Heart left ventricle (tissue), 16 donors: ENCODE data around the gene CCDC63. TPM values are rescaled to one million over a fixed set of nuclear protein-coding genes. Genes with fewer than 3 reads are reported as not detected.
"Not testable (repeated sequence)": the region's sequence is repeated elsewhere in the genome, so short reads cannot be mapped to it uniquely, and the experiment has no call there.

ENCODE experiments used
- ATAC-seq, 4 donors: fragments of 200-7000 bp; cut with Tn5 transposase; one replicate each; pipeline ENCODE4 v1.9.1; 2020 to 2022; ENCODE audit warnings: moderate library complexity in 4 of 4, mild to moderate bottlenecking in 3 of 4, moderate number of reproducible peaks in 1 of 4
- DNase-seq, 5 donors: peaks; one replicate each; pipeline ENCODE4 v3.0.0-alpha.2; 2020
- H3K27ac ChIP-seq, 12 donors: fragments of 200-600 bp; sonication (generic) in 4 of 12; one replicate each; pipeline versions ENCODE4 v1.5.0 to v1.8.0; 2016 to 2022; ENCODE audit warnings: mild to moderate bottlenecking in 2 of 12
- H3K27me3 ChIP-seq, 9 donors: fragments of 200-600 bp; sonication (generic) in 2 of 9; one replicate each; pipeline versions ENCODE4 v1.5.1 to v1.8.0; 2016 to 2022; ENCODE audit warnings: mild to moderate bottlenecking in 3 of 9
- H3K36me3 ChIP-seq, 9 donors: fragments of 200-600 bp; sonication (generic) in 2 of 9; one replicate each; pipeline versions ENCODE4 v1.5.0 to v1.8.0; 2018 to 2022; ENCODE audit warnings: mild to moderate bottlenecking in 2 of 9
- H3K4me1 ChIP-seq, 12 donors: fragments of 200-600 bp; sonication (generic) in 4 of 12; one replicate each; pipeline versions ENCODE4 v1.5.0 to v1.8.0; 2016 to 2022; ENCODE audit warnings: mild to moderate bottlenecking in 3 of 12
- H3K4me3 ChIP-seq, 12 donors: fragments of 200-600 bp; sonication (generic) in 4 of 12; one replicate each; pipeline versions ENCODE4 v1.5.0 to v1.8.0; 2017 to 2022; ENCODE audit warnings: mild to moderate bottlenecking in 9 of 12, moderate library complexity in 4 of 12
- H3K9me3 ChIP-seq, 12 donors: fragments of 200-600 bp; sonication (generic) in 4 of 12; one replicate each; pipeline versions ENCODE4 v1.5.0 to v1.8.0; 2016 to 2022; ENCODE audit warnings: mild to moderate bottlenecking in 1 of 12
- CTCF ChIP-seq, 12 donors: fragments of 200-600 bp; sonication (generic) in 4 of 12; IDR thresholded peaks; one replicate each; pipeline versions ENCODE4 v1.5.0 to v1.8.0; 2018 to 2022; ENCODE audit warnings: antibody characterized with exemption in 12 of 12, mild to moderate bottlenecking in 5 of 12
- POLR2A ChIP-seq, 2 donors: fragments of 450-650 bp; IDR thresholded peaks; one replicate each; pipeline ENCODE4 v1.6.1; 2017; ENCODE audit warnings: antibody characterized with exemption in 2 of 2, mild to moderate bottlenecking in 2 of 2, moderate library complexity in 2 of 2
- WGBS, 4 donors: extraction: QIAGEN DNeasy Blood & Tissue Kit in 2 of 4; methylation state at CpG; one replicate each; pipeline versions ENCODE4 v1.1.5 to v1.1.7; 2013 to 2018; 5-methylcytosine and 5-hydroxymethylcytosine counted together
- intact Hi-C, 10 donors: fragments of 100-400 bp; cut with DNase I; formaldehyde crosslinking; loops; one replicate each; pipeline versions ENCODE4 v1.11.1 to v1.14.2; 2022
- polyA plus RNA-seq, 2 donors: library from polyadenylated mRNA; stranded (reverse); fragments of 200-250 nt; gene quantifications; one replicate each; pipeline ENCODE4 v1.2.3, GENCODE V29; 2013
- total RNA-seq, 9 donors: library from RNA; depleted of rRNA in 2 of 9; stranded (reverse); fragments of >200 nt in 2 of 9; fragmentation: NEBNext Ultra II Directional in 3 of 9; extraction: Animal tissue kit (Norgen Biotek cat#: 25700) in 3 of 9; gene quantifications; one replicate each; pipeline versions ENCODE4 v1.1.0 to v1.2.4, GENCODE V29; 2016 to 2023
- donor health status: ischemic (EF 13 %, LVEDD 7.1; RV severe dilation, severe dysfunction).
- donor health status: healthy with polysubstance abuse.
- donor health status: DM: no; HTN: yes; CAD: no.
- donor health status: DM: no; HTN: no; CAD: no.
- donor health status: ischemic (EF 25% LVEDD 6.9; RV normal size, moderate dysfunction).
- donor health status: ischemic (EF 25% LVEDD 5.7; RV mildly dilated, moderate dysfunction).
- donor health status: healthy.
- donor health status: DM: yes; HTN: yes; CAD: no.
- donor health status: ischemic (EF 35%, LVEDD 5.7; RV mildly dilated, moderate dysfunction).
- donor health status: nonischemic (EF 11% LVEDD 7.7; RV severe dilation, severe dysfunction).
- donor health status: DM: yes; HTN: yes; CAD: no.
- donor health status: PGD.
- donor health status: ischemic (EF 29% LVEDD 5.4; RV normal size, mild dysfunction).
- donor health status: nonischemic (EF 23%, LVEDD 6.1; RV moderate dilation, normal function).

Gene CCDC63
- total and polyA plus RNA-seq, 11 donors: not detected

- H3K36me3 ChIP-seq: no peaks in the 10 kb centered on the region
- no peak for ATAC-seq
- intact Hi-C loops: no loop called here
- H3K4me3 ChIP-seq: no peak overlapping the region
- 72 to 81% (median 75%) methylated on average over 5 of the region's 5 CpGs for WGBS, 4 donors
- peaks cover 0 to 14% (median 0%) of the 10 kb centered on the region in 9 donors for H3K27me3 ChIP-seq
- no peak for TF ChIP-seq CTCF (IDR thresholded peaks at IDR 0.05)
- no peak for TF ChIP-seq POLR2A (IDR thresholded peaks at IDR 0.05)
- H3K4me1 ChIP-seq: peaks cover 0 to 8% (median 0%) of the 10 kb centered on the region in 12 donors
- no peak overlapping the region for H3K27ac ChIP-seq
- H3K9me3 ChIP-seq: no peaks in the 10 kb centered on the region
- no peak for DNase-seq
Observed at GRCh38 chr12:110850762-110851161, 4.0 kb downstream of the CCDC63 start.

GRCh38 chr12:110853836-110854235 is 7.0 kb downstream of the CCDC63 start:
- ATAC-seq: no peak
- H3K36me3 ChIP-seq: no peaks in the 10 kb centered on the region
- no peaks in the 10 kb centered on the region for H3K4me1 ChIP-seq
- no peak overlapping the region for H3K4me3 ChIP-seq
- intact Hi-C loops: no loop called here
- 44 to 61% (median 53%) methylated on average over 4 of the region's 4 CpGs for WGBS, 4 donors
- H3K27me3 ChIP-seq: no peaks in the 10 kb centered on the region
- H3K27ac ChIP-seq: no peak overlapping the region
- H3K9me3 ChIP-seq: no peaks in the 10 kb centered on the region
- no peak for DNase-seq
- TF ChIP-seq POLR2A (IDR thresholded peaks at IDR 0.05) (no peak), CTCF (IDR thresholded peaks at IDR 0.05) (no peak)

DNA sequence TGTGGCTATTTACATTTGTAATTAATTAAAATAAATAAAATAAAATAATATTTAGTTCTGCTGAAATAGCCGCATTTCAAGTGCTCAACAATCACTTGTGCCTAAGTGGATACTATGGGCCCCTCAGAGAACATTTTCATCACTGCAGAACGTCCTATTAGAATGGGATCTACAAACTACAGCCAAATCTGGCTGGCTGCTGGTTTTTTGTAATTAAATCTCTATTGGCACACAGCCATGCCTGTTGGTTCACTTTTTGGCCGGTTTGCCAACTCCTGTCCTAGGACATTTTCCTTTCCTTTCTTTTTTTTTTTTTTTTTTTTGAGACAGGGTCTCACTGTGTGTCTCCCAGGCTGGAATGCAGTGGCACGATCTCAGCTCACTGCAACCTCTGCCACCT is 9.8 kb downstream of the CCDC63 start:
- WGBS, 4 donors: 59 to 79% (median 70%) methylated on average over 4 of the region's 4 CpGs
- H3K9me3 ChIP-seq: no peaks in the 10 kb centered on the region
- ATAC-seq: no peak
- DNase-seq: no peak
- H3K27ac ChIP-seq: no peak overlapping the region
- no peaks in the 10 kb centered on the region for H3K36me3 ChIP-seq
- no peak for TF ChIP-seq POLR2A (IDR thresholded peaks at IDR 0.05)
- no peak for TF ChIP-seq CTCF (IDR thresholded peaks at IDR 0.05)
- intact Hi-C loops: no loop called here
- peaks cover 0 to 5% (median 0%) of the 10 kb centered on the region in 12 donors for H3K4me1 ChIP-seq
- no peak overlapping the region for H3K4me3 ChIP-seq
- no peaks in the 10 kb centered on the region for H3K27me3 ChIP-seq

DNA sequence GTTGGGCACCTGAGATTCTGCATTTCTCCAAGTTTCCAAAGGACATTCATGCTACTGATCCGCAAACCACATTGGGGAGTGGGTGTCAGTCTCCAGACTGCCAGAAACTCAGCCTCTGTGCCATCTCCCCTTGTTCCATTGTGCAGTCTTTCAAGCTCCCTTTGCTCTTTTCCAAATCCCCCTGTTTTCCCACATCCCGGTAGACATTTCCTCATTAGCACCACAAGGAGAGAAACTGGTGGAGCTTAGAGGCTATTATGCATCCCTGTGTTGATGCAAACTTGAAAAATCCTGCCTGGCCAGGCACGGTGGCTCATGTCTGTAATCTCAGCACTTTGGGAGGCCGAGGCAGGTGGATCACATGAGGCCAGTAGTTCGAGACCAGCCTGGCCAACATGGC is 10.7 kb downstream of the CCDC63 start:
- Histone ChIP-seq H3K27ac (no peak overlapping the region), H3K36me3 (no peaks in the 10 kb centered on the region), H3K9me3 (no peaks in the 10 kb centered on the region), H3K27me3 (no peaks in the 10 kb centered on the region), H3K4me3 (no peak overlapping the region), H3K4me1 (peaks cover 0 to 5% (median 0%) of the 10 kb centered on the region in 12 donors)
- intact Hi-C loops: no loop called here
- DNase-seq (no peak), ATAC-seq (no peak)
- WGBS, 4 donors: 84 to 89% (median 88%) methylated on average over 5 of the region's 5 CpGs
- no peak for TF ChIP-seq POLR2A (IDR thresholded peaks at IDR 0.05)
- no peak for TF ChIP-seq CTCF (IDR thresholded peaks at IDR 0.05)

DNA sequence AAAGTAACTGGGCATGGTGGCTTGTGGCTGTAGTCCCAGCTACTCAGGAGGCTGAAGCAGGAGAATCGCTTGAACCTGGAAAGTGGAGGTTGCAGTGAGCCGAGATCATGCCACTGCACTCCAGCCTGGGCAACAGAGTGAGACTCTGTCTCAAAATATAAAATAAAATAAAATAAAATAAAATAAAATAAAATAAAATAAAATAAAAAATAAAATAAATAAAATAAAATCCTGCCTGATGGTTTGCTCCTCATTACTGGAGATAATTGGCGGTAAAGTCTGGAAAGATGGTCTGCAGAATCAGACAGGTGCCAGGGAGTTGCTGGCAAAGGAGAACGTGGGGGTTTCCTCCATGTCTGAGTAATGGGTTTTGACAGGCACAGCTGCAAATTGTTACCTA is 11.2 kb downstream of the CCDC63 start:
- H3K4me1 ChIP-seq, H3K36me3 ChIP-seq, H3K27me3 ChIP-seq, ATAC-seq, H3K4me3 ChIP-seq, H3K27ac ChIP-seq, intact Hi-C loops, DNase-seq, H3K9me3 ChIP-seq: not testable (repeated sequence)
- 94 to 96% (median 94%) methylated on average over 4 of the region's 4 CpGs for WGBS, 4 donors
